H7 (cell line): ENCODE measurements around the gene TTLL3. TPM values are rescaled to one million over a fixed set of nuclear protein-coding genes. Genes with fewer than 3 reads are reported as not detected.
A peak's percentile ranks its signal among the peaks of the same experiment; 100 is the strongest.
"Not testable (repeated sequence)": the region's sequence is repeated elsewhere in the genome, so short reads cannot be mapped to it uniquely, and the experiment has no call there.

Experiments used
- DNase-seq: peaks from one replicate; pipeline ENCODE4 v3.0.0; 2012
- H3K27me3 ChIP-seq: 2 replicates; pipeline ENCODE4 v1.6.0; 2011; ENCODE audit warnings: mild to moderate bottlenecking, low read length; ENCODE audit not compliant: control insufficient read depth, insufficient read depth
- H3K36me3 ChIP-seq: replicated peaks from 2 replicates; pipeline ENCODE4 v1.5.1; 2011; ENCODE audit warnings: low read length; ENCODE audit not compliant: control insufficient read depth, insufficient read depth
- H3K4me3 ChIP-seq: 2 replicates; pipeline ENCODE4 v1.5.1; 2011; ENCODE audit warnings: low read depth, mild to moderate bottlenecking, control low read depth, low read length, moderate library complexity; ENCODE audit not compliant: insufficient read depth
- total RNA-seq: library from RNA; depleted of rRNA; stranded (reverse); fragments of >200 nt; shearing (Covaris generic); gene quantifications from 2 replicates; pipeline ENCODE4 v1.2.3, GENCODE V29; 2014; rRNA removed

TTLL3 gene
- total RNA-seq, 1 experiment from 2014 or later, result 3.7 TPM

DNA sequence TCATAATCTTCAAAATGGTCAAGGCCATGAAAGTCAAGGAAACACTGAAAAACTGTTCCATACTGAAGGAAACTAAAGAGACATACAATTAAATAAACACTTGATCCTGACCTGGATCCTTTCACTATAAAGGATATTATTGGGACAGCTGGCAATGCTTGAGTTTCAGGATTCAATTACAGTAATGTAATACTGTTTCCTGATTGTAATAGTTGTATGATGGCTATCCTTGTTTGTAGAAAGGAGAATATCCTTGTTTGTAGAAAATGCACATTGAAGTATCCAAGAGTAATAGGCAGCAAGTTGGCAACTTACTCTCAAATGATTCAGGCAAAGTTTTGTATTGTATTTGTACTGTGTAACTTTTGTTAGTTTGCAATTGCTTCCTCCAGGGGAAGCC is 65.4 kb downstream of the TTLL3 start:
- Histone ChIP-seq H3K4me3 (no peak overlapping the region), H3K27me3 (no peaks in the 10 kb centered on the region), H3K36me3 (no peaks in the 10 kb centered on the region)
- DNase-seq, result no peak

GRCh38 chr3:9876255-9876654 is 66.2 kb downstream of the TTLL3 start:
- not testable (repeated sequence) for H3K27me3 ChIP-seq, DNase-seq, H3K4me3 ChIP-seq, H3K36me3 ChIP-seq

- no peaks in the 10 kb centered on the region for H3K36me3 ChIP-seq
- H3K4me3 ChIP-seq, result no peak overlapping the region
- DNase-seq, result peak; percentile 56
- H3K27me3 ChIP-seq, result no peaks in the 10 kb centered on the region
These were observed 66.9 kb downstream of the TTLL3 start for GRCh38 chr3:9876991-9877390.

GRCh38 chr3:9878700-9879099 is 68.6 kb downstream of the TTLL3 start:
- no peak for DNase-seq
- H3K27me3 ChIP-seq, result no peaks in the 10 kb centered on the region

GRCh38 chr3:9879830-9880549 is 69.9 kb downstream of the TTLL3 start, which contains the start of gene CIDEC:
Gene CIDEC, minus strand, starts transcription at chr3:9880253. Its CDS starts 1,767 bp downstream, at chr3:9878486.
- peak; percentile 40 for DNase-seq
- H3K4me3 ChIP-seq, result no peak within 1 kb of the TSS
- no peaks in the 10 kb centered on the region for H3K27me3 ChIP-seq
- H3K36me3 ChIP-seq, result no peaks in the 10 kb centered on the region

More at GRCh38 chr3:9878700-9879099, 68.6 kb downstream of the TTLL3 start:
- Histone ChIP-seq H3K36me3 (no peaks in the 10 kb centered on the region), H3K4me3 (no peak overlapping the region)

- Histone ChIP-seq H3K27me3 (no peaks in the 10 kb centered on the region), H3K4me3 (no peak overlapping the region), H3K36me3 (no peaks in the 10 kb centered on the region)
- no peak for DNase-seq
These were observed 71.4 kb downstream of the TTLL3 start for GRCh38 chr3:9881441-9881840.

DNA sequence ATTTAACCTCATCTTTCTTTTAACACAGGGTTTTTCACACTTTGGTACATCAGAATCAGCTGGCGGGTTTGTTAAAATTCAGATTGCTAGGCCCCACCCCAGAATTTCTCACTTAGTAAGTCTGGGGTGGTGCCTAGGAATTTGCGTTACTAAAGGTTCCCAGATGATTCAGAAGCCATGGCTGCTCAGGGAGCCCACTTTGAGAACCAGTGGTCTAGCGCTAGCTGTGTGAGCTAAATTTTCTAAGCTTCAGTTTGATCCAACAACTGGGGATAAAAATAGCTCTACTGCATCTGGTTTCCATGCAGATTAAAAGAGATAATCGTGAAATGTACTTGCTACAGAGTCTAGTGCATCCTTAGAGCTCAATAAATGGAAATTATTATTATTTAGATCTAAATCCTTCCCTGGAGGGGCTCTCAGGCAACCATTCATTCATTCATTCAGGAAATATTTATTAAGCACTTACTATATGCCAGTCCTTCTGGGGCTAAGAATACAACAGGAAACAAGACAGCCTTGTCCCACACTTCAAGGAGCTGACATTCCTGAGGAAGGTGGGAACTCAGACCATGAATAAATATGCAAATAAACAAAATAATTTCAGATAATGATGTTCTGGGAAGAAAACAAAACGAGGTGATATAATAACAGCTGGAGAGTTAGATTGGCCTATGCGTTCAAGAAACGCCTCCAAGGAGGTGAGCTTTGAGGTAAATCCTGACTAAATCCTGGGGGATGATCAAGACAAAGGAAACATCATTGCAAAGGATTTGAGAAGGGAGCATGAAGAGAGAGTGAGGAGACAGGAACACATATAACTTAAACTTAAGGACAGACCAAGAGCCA is 73.9 kb downstream of the TTLL3 start:
- no peak for DNase-seq
- H3K27me3 ChIP-seq, result no peaks in the 10 kb centered on the region
- H3K36me3 ChIP-seq, result no peaks in the 10 kb centered on the region
- H3K4me3 ChIP-seq, result no peak overlapping the region

DNA sequence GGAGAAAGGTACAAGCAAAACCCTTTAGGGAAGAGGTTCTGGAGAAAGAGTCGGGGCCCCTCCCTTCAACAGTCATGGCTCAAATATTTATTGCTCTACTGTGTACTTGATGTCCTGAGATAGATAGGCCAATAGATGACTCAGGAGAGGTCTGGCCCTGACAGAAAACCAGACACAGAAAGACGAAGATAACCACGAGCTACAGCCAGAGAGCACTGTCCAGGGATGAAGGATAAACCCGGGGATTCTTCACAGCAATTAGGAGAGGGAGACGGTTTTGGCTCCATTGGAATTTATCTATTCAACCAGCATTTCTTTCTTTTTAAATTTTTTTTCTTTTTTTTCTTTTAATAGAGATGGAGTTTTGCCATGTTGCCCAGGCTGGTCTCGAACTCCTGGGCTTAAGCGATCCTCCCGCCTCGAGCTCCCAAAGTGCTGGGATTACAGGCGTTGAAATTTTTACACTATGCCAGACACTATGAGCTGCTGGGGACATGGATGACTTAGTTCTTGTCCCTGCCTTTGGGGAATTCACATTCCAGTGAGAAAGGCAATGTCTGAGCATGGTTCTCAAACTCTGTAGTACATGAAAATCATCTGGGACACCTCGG is 74.6 kb downstream of the TTLL3 start:
- no peaks in the 10 kb centered on the region for H3K36me3 ChIP-seq
- DNase-seq, result no peak

More for the DNA sequence above, 74.6 kb downstream of the TTLL3 start:
- Histone ChIP-seq H3K27me3 (no peaks in the 10 kb centered on the region), H3K4me3 (no peak overlapping the region)

Other genes with a start within 250 kb of the TTLL3 start
- gene MTMR14, start 160.8 kb upstream of the TTLL3 start, total RNA-seq, result 42.9 and 53.4 TPM in 2 replicates
- 0.18 and 0.38 TPM in 2 replicates for gene CPNE9, start 106.4 kb upstream of the TTLL3 start, total RNA-seq
- gene BRPF1, start 78.5 kb upstream of the TTLL3 start, total RNA-seq, result 21.1 and 24.0 TPM in 2 replicates
- gene OGG1, start 60.3 kb upstream of the TTLL3 start, total RNA-seq, result 17.7 and 29.3 TPM in 2 replicates
- gene CAMK1, start 40.3 kb upstream of the TTLL3 start, total RNA-seq, result 5.1 and 10.7 TPM in 2 replicates
- 76.0 and 79.6 TPM in 2 replicates for gene TADA3, start 17.8 kb upstream of the TTLL3 start, total RNA-seq
- gene ARPC4, start 17.2 kb upstream of the TTLL3 start, total RNA-seq, result 207 and 239 TPM in 2 replicates
- 117 and 131 TPM in 2 replicates for gene RPUSD3, start 33.7 kb downstream of the TTLL3 start, total RNA-seq
- gene CIDEC, start 70.0 kb downstream of the TTLL3 start, total RNA-seq, result not detected in 2 replicates
- 15.0 and 15.1 TPM in 2 replicates for gene JAGN1, start 80.3 kb downstream of the TTLL3 start, total RNA-seq
- 1.5 and 1.9 TPM in 2 replicates for gene IL17RE, start 92.6 kb downstream of the TTLL3 start, total RNA-seq
- 11.6 and 15.3 TPM in 2 replicates for gene IL17RC, start 106.8 kb downstream of the TTLL3 start, total RNA-seq
- gene CRELD1, start 123.6 kb downstream of the TTLL3 start, total RNA-seq, result 22.2 and 30.2 TPM in 2 replicates
- gene PRRT3, start 142.1 kb downstream of the TTLL3 start, total RNA-seq, result 5.3 and 6.8 TPM in 2 replicates
- 21.8 and 45.2 TPM in 2 replicates for gene EMC3, start 176.6 kb downstream of the TTLL3 start, total RNA-seq
- gene FANCD2, start 216.2 kb downstream of the TTLL3 start, total RNA-seq, result 67.7 and 77.5 TPM in 2 replicates